IMR-90 (cell line): ENCODE results near the gene WWC2.

Source experiments
- BHLHE40 ChIP-seq: fragments of 150-350 bp; IDR thresholded peaks from 2 replicates; pipeline ENCODE4 v1.6.1; 2016; ENCODE audit warnings: mild to moderate bottlenecking, low read depth, low read length
- CEBPB ChIP-seq: IDR thresholded peaks from 2 replicates; pipeline ENCODE4 v1.6.1; 2012; ENCODE audit warnings: low read depth, low read length, improper control_type of control experiment
- CHD1 ChIP-seq: IDR thresholded peaks from 2 replicates; pipeline ENCODE4 v1.6.1; 2012; ENCODE audit warnings: low read depth, low read length, improper control_type of control experiment
- MAFK ChIP-seq: IDR thresholded peaks from 2 replicates; pipeline ENCODE4 v1.6.1; 2012; ENCODE audit warnings: low read depth, low read length, improper control_type of control experiment
- MXI1 ChIP-seq: IDR thresholded peaks from 2 replicates; pipeline ENCODE4 v1.6.1; 2012; ENCODE audit warnings: low read depth, mild to moderate bottlenecking, low read length, moderate library complexity, borderline replicate concordance
- POLR2A ChIP-seq: IDR thresholded peaks from 2 replicates; pipeline ENCODE4 v1.6.1; 2012; ENCODE audit warnings: mild to moderate bottlenecking, low read depth, low read length
- RAD21 ChIP-seq: IDR thresholded peaks from 2 replicates; pipeline ENCODE4 v1.6.1; 2012; ENCODE audit warnings: low read length, improper control_type of control experiment
- RFX5 ChIP-seq: IDR thresholded peaks from 2 replicates; pipeline ENCODE4 v1.8.0; 2012; ENCODE audit warnings: low read depth, mild to moderate bottlenecking, low read length, moderate library complexity
- TF ChIP-seq, protein P1 (sequence below): conservative IDR thresholded peaks from 2 replicates; pipeline ENCODE4 v1.5.1; 2012; ENCODE audit warnings: mild to moderate bottlenecking, low read depth, low read length, improper control_type of control experiment
- TF ChIP-seq, protein P2 (sequence below): fragments of 150-350 bp; IDR thresholded peaks from 2 replicates; pipeline ENCODE4 v1.6.1; 2017; ENCODE audit warnings: mild to moderate bottlenecking, antibody characterized with exemption, low read length, low read depth

DNA sequence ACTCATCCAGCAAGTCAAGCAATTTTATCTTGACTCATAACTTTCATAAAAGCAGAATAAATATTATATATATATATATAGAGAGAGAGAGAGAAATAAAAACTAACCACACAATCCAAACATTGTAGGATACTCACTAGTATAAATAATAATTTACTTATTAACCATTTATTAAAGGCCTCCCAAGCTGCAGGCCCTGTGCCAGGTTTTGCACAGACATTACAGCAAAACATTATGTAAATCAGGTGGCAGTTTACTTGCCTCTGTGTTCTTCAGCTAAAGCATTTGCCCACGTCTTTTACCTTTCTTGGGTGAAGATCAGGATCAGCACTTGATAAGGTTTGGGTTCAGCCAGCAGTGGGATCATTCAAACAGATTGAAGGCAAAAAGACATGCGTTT lies 145.4 kb downstream of the WWC2 start:
- TF ChIP-seq, protein P1, sequence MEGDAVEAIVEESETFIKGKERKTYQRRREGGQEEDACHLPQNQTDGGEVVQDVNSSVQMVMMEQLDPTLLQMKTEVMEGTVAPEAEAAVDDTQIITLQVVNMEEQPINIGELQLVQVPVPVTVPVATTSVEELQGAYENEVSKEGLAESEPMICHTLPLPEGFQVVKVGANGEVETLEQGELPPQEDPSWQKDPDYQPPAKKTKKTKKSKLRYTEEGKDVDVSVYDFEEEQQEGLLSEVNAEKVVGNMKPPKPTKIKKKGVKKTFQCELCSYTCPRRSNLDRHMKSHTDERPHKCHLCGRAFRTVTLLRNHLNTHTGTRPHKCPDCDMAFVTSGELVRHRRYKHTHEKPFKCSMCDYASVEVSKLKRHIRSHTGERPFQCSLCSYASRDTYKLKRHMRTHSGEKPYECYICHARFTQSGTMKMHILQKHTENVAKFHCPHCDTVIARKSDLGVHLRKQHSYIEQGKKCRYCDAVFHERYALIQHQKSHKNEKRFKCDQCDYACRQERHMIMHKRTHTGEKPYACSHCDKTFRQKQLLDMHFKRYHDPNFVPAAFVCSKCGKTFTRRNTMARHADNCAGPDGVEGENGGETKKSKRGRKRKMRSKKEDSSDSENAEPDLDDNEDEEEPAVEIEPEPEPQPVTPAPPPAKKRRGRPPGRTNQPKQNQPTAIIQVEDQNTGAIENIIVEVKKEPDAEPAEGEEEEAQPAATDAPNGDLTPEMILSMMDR = no peak
- no peak for TF ChIP-seq CHD1
- no peak for TF ChIP-seq POLR2A
- TF ChIP-seq BHLHE40 = no peak
- TF ChIP-seq RAD21 = no peak
- TF ChIP-seq, protein P2, sequence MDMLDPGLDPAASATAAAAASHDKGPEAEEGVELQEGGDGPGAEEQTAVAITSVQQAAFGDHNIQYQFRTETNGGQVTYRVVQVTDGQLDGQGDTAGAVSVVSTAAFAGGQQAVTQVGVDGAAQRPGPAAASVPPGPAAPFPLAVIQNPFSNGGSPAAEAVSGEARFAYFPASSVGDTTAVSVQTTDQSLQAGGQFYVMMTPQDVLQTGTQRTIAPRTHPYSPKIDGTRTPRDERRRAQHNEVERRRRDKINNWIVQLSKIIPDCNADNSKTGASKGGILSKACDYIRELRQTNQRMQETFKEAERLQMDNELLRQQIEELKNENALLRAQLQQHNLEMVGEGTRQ = no peak
- TF ChIP-seq RFX5 = no peak
- TF ChIP-seq MXI1 = no peak
- no peak for TF ChIP-seq CEBPB
- no peak for TF ChIP-seq MAFK
